Tibial nerve (tissue), 4 donors: Measurements from ENCODE around the gene ARHGAP25. TPM values are rescaled to one million over a fixed set of nuclear protein-coding genes. Genes with fewer than 3 reads are reported as not detected.

Experiments
- DNase-seq, 2 donors: peaks; one replicate each; pipeline ENCODE4 v3.0.0-alpha.2; 2019; ENCODE audit warnings: low spot score in 2 of 2
- H3K27ac ChIP-seq, 4 donors: fragments of 200-600 bp; sonication (generic) in 3 of 4; one replicate each; pipeline ENCODE4 v1.5.1; 2017 to 2019; ENCODE audit warnings: mild to moderate bottlenecking in 1 of 4
- H3K27me3 ChIP-seq, 2 donors: fragments of 200-600 bp; sonication (generic) in 1 of 2; one replicate each; pipeline versions ENCODE4 v1.5.1 to v1.6.0; 2017 to 2019
- H3K36me3 ChIP-seq, 3 donors: fragments of 200-600 bp; sonication (generic); one replicate each; pipeline ENCODE4 v1.5.1; 2018 to 2019
- H3K4me1 ChIP-seq, 4 donors: fragments of 200-600 bp; sonication (generic) in 3 of 4; one replicate each; pipeline ENCODE4 v1.5.1; 2017 to 2019
- H3K4me3 ChIP-seq, 4 donors: fragments of 200-600 bp; sonication (generic) in 3 of 4; one replicate each; pipeline ENCODE4 v1.5.1; 2017 to 2019; ENCODE audit warnings: mild to moderate bottlenecking in 1 of 4, moderate library complexity in 1 of 4
- H3K9me3 ChIP-seq, 4 donors: fragments of 200-600 bp; sonication (generic) in 3 of 4; one replicate each; pipeline ENCODE4 v1.5.1; 2017 to 2019
- CTCF ChIP-seq, 5 experiments: fragments of 200-600 bp in 3 of 5; fragments of 450-650 bp in 2 of 5; sonication (generic) in 3 of 5; IDR thresholded peaks; one replicate each; pipeline ENCODE4 v1.5.1; 2016 to 2019; ENCODE audit warnings: antibody characterized with exemption in 5 of 5, mild to moderate bottlenecking in 3 of 5, moderate library complexity in 2 of 5
- EP300 ChIP-seq, 2 donors: sonication (generic); formaldehyde crosslinking; IDR thresholded peaks; one replicate each; pipeline ENCODE4 v1.6.1; 2017; ENCODE audit warnings: antibody characterized with exemption in 2 of 2, mild to moderate bottlenecking in 1 of 2
- POLR2A ChIP-seq, 2 donors: fragments of 450-650 bp; IDR thresholded peaks; one replicate each; pipeline ENCODE4 v1.6.1; 2017; ENCODE audit warnings: antibody characterized with exemption in 2 of 2, mild to moderate bottlenecking in 2 of 2, moderate library complexity in 2 of 2
- WGBS, 2 donors: methylation state at CpG; one replicate each; pipeline ENCODE4 v1.1.5; 2018; 5-methylcytosine and 5-hydroxymethylcytosine counted together
- total RNA-seq, 4 donors: library from RNA; depleted of rRNA; stranded (reverse); fragments of >200 nt; gene quantifications; one replicate each; pipeline ENCODE4 v1.1.0, GENCODE V29; 2016

Gene ARHGAP25
- total RNA-seq, 4 donors from 2014 or later: 4.3 to 9.6 (median 5.3) TPM

DNA sequence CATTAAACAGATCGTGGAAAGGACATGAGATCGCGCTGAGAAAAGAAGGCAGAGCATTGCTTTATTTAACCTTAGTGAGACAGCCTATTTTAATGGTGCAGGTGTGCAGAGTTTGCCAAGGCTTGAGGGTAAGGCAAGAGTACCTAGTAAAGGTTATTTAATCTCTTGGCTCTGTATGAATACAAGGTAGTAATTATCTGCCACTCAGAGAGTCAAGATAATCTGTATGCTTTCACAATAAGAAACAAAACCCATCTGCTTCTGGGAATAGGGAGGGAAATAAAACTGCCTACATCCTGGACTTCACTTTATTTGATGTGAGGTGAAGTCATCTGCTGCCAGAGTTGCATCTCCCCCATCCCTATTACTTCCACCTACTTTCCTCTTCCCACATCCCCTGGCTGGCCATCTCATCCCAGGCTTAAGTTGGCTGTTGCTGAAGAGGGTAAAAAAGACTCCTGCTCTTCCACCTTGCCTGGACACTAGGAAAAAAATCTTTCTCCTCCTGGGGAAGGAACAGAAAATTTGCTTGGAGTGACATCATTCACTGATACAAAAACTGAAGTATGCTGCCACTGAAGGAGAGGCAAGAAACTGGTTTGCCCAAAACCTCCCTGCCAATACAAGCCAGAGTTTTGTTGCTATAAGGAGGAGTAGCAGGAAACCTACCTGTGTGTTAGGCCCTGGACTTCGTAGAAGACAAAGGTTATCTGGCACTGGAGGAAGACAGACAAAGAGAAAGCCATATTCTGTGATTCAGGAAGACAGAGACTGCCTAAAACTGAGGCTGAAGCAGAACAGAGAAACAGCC, 35.8 kb upstream of the ARHGAP25 start:
- no peaks in the 10 kb centered on the region for H3K27me3 ChIP-seq
- 64 to 74% methylated on average over 4 of the region's 4 CpGs for WGBS, 2 donors
- H3K4me1 ChIP-seq: no peaks in the 10 kb centered on the region
- H3K27ac ChIP-seq: no peak overlapping the region
- no peak for DNase-seq
- peaks cover 0 to 10% (median 0%) of the 10 kb centered on the region in 4 donors for H3K9me3 ChIP-seq
- no peaks in the 10 kb centered on the region for H3K36me3 ChIP-seq
- TF ChIP-seq EP300 (IDR thresholded peaks at IDR 0.05): no peak
- TF ChIP-seq CTCF (IDR thresholded peaks at IDR 0.05): no peak
- TF ChIP-seq POLR2A (IDR thresholded peaks at IDR 0.05): no peak
- H3K4me3 ChIP-seq: no peak overlapping the region

- no peaks in the 10 kb centered on the region for H3K27me3 ChIP-seq
- 93 to 98% methylated on average over 2 of the region's 2 CpGs for WGBS, 2 donors
- no peak overlapping the region for H3K4me3 ChIP-seq
- DNase-seq: no peak
- no peaks in the 10 kb centered on the region for H3K36me3 ChIP-seq
- H3K27ac ChIP-seq: no peak overlapping the region
- TF ChIP-seq EP300 (IDR thresholded peaks at IDR 0.05): no peak
- no peak for TF ChIP-seq CTCF (IDR thresholded peaks at IDR 0.05)
- no peak for TF ChIP-seq POLR2A (IDR thresholded peaks at IDR 0.05)
- peaks cover 0 to 10% (median 0%) of the 10 kb centered on the region in 4 donors for H3K9me3 ChIP-seq
- no peaks in the 10 kb centered on the region for H3K4me1 ChIP-seq
Measured at GRCh38 chr2:68700560-68700959, 34.1 kb upstream of the ARHGAP25 start.

DNA sequence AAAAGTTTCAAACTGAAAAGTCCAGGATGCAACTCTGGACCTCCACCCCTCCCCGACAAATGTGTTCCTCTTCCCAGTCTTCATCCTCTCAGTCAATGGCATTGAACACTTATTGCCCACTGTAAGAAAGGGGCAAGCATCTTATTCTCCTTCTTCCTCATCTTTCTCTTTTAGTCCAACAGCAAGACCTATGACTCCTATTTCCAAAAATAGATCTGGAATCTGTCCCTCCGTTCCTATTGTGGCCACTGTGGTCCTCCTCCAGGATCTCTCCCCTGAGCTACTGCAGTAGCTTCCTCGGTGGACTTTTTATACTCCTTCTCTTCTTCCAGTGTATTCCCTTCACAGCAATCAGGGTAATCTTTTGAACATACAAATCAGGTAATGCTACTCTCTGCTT, 28.0 kb upstream of the ARHGAP25 start:
- 50 to 60% methylated on average over 2 to 3 of the region's 3 CpGs for WGBS, 2 donors
- Histone ChIP-seq H3K27me3 (no peaks in the 10 kb centered on the region), H3K4me1 (no peaks in the 10 kb centered on the region), H3K9me3 (no peaks in the 10 kb centered on the region), H3K4me3 (no peak overlapping the region), H3K36me3 (no peaks in the 10 kb centered on the region), H3K27ac (no peak overlapping the region)
- TF ChIP-seq EP300 (IDR thresholded peaks at IDR 0.05) (no peak), POLR2A (IDR thresholded peaks at IDR 0.05) (no peak), CTCF (IDR thresholded peaks at IDR 0.05) (no peak)
- DNase-seq: no peak

- Histone ChIP-seq H3K9me3 (no peaks in the 10 kb centered on the region), H3K4me1 (no peaks in the 10 kb centered on the region), H3K27me3 (no peaks in the 10 kb centered on the region), H3K36me3 (no peaks in the 10 kb centered on the region), H3K27ac (no peak overlapping the region), H3K4me3 (no peak overlapping the region)
- 66 to 75% methylated on average over 3 of the region's 3 CpGs for WGBS, 2 donors
- no peak for TF ChIP-seq EP300 (IDR thresholded peaks at IDR 0.05)
- TF ChIP-seq CTCF (IDR thresholded peaks at IDR 0.05): no peak
- TF ChIP-seq POLR2A (IDR thresholded peaks at IDR 0.05): no peak
- DNase-seq: no peak
Measured at GRCh38 chr2:68708629-68709028, 26.0 kb upstream of the ARHGAP25 start.

GRCh38 chr2:68709421-68709911, 25.1 kb upstream of the ARHGAP25 start:
- H3K27me3 ChIP-seq: no peaks in the 10 kb centered on the region
- DNase-seq: no peak
- no peaks in the 10 kb centered on the region for H3K9me3 ChIP-seq
- H3K36me3 ChIP-seq: no peaks in the 10 kb centered on the region
- H3K27ac ChIP-seq: no peak overlapping the region
- H3K4me3 ChIP-seq: no peak overlapping the region
- H3K4me1 ChIP-seq: no peaks in the 10 kb centered on the region
- WGBS, 2 donors: 22 to 25% methylated on average over 5 of the region's 5 CpGs
- TF ChIP-seq EP300 (IDR thresholded peaks at IDR 0.05) (no peak), CTCF (IDR thresholded peaks at IDR 0.05) (peak; percentile 47 to 65 (median 61))
